HG03432 (cell line): Measurements from ENCODE around the gene N4BP2L1.

Experiments used
- ATAC-seq: cut with Tn5 transposase; IDR thresholded peaks from one replicate; pipeline ENCODE4 v1.9.1; 2021; ENCODE audit warnings: mild to moderate bottlenecking, moderate library complexity; ENCODE audit not compliant: unreplicated experiment

The N4BP2L1 gene

GRCh38 chr13:32432856-32433255 lies 4.9 kb upstream of the N4BP2L1 start:
- ATAC-seq, result no peak

GRCh38 chr13:32431361-32431760 lies 3.4 kb upstream of the N4BP2L1 start:
- no peak for ATAC-seq

GRCh38 chr13:32430018-32430747 lies 2.3 kb upstream of the N4BP2L1 start:
- ATAC-seq, result no peak

- ATAC-seq, result no peak
These were observed 1.5 kb upstream of the N4BP2L1 start for GRCh38 chr13:32429433-32429909.

GRCh38 chr13:32428581-32429432 lies 877 bp upstream of the N4BP2L1 start:
- no peak for ATAC-seq

GRCh38 chr13:32426990-32427851 lies 709 bp downstream of the N4BP2L1 start:
- ATAC-seq, result peak; percentile 20

- ATAC-seq, result peak; percentile 33
These were observed 1.5 kb downstream of the N4BP2L1 start for GRCh38 chr13:32426191-32426989.

GRCh38 chr13:32425158-32425557 lies 2.8 kb downstream of the N4BP2L1 start:
- no peak for ATAC-seq

- no peak for ATAC-seq
These were observed 4.3 kb downstream of the N4BP2L1 start for GRCh38 chr13:32423592-32423991.

GRCh38 chr13:32419862-32420261 lies 8.1 kb downstream of the N4BP2L1 start:
- ATAC-seq, result no peak

GRCh38 chr13:32417995-32418394 lies 9.9 kb downstream of the N4BP2L1 start:
- no peak for ATAC-seq

- no peak for ATAC-seq
These were observed 12.9 kb downstream of the N4BP2L1 start for GRCh38 chr13:32415019-32415418.

GRCh38 chr13:32414580-32414979 lies 13.3 kb downstream of the N4BP2L1 start:
- ATAC-seq, result no peak

GRCh38 chr13:32413284-32413683 lies 14.6 kb downstream of the N4BP2L1 start:
- ATAC-seq, result no peak

GRCh38 chr13:32409561-32410421 lies 18.1 kb downstream of the N4BP2L1 start:
- no peak for ATAC-seq

GRCh38 chr13:32409001-32409313 lies 19.0 kb downstream of the N4BP2L1 start:
- ATAC-seq, result no peak

- no peak for ATAC-seq
These were observed 19.5 kb downstream of the N4BP2L1 start for GRCh38 chr13:32408296-32409000.

GRCh38 chr13:32407854-32408253 lies 20.1 kb downstream of the N4BP2L1 start:
- no peak for ATAC-seq

GRCh38 chr13:32403108-32403507 lies 24.8 kb downstream of the N4BP2L1 start:
- no peak for ATAC-seq
